Endodermal cell (in vitro differentiated cells): ENCODE results near the gene PPIL4. TPM values are rescaled to one million over a fixed set of nuclear protein-coding genes. Genes with fewer than 3 reads are reported as not detected.

Experiments used
- DNase-seq: peaks from one replicate; pipeline ENCODE4 v3.0.0-alpha.2; 2017
- H3K27ac ChIP-seq: 2 replicates; pipeline ENCODE4 v1.5.1; 2013; ENCODE audit warnings: mild to moderate bottlenecking, low read depth, low read length, moderate library complexity
- H3K27me3 ChIP-seq: 2 replicates; pipeline ENCODE4 v1.6.1; 2013; ENCODE audit warnings: mild to moderate bottlenecking, low read length, moderate library complexity; ENCODE audit not compliant: insufficient read depth, control insufficient read depth, poor library complexity, severe bottlenecking
- H3K36me3 ChIP-seq: 2 replicates; pipeline ENCODE4 v1.7.0; 2013; ENCODE audit warnings: mild to moderate bottlenecking, low read length, moderate library complexity; ENCODE audit not compliant: control insufficient read depth, insufficient read depth
- H3K4me1 ChIP-seq: one replicate; pipeline ENCODE4 v1.7.0; 2013; ENCODE audit warnings: low read length; ENCODE audit not compliant: control insufficient read depth, insufficient read depth
- H3K4me3 ChIP-seq: 2 replicates; pipeline ENCODE4 v1.5.1; 2013; ENCODE audit warnings: mild to moderate bottlenecking, low read length, moderate library complexity
- H3K9ac ChIP-seq: 2 replicates; pipeline ENCODE4 v1.6.1; 2013; ENCODE audit warnings: mild to moderate bottlenecking, low read length, moderate library complexity; ENCODE audit not compliant: poor library complexity, severe bottlenecking; ENCODE audit errors: extremely low read depth
- H3K9me3 ChIP-seq: 2 replicates; pipeline ENCODE4 v1.6.1; 2013; ENCODE audit warnings: mild to moderate bottlenecking, low read length, moderate library complexity; ENCODE audit not compliant: control insufficient read depth
- H3K27ac Mint-ChIP-seq: 2 replicates; pipeline ENCODE4 v1.8.0; 2020; ENCODE audit warnings: mixed read lengths
- H3K27me3 Mint-ChIP-seq: 2 replicates; pipeline ENCODE4 v1.8.0; 2021; ENCODE audit warnings: mild to moderate bottlenecking, mixed read lengths; ENCODE audit not compliant: insufficient read depth
- H3K36me3 Mint-ChIP-seq: 2 replicates; pipeline ENCODE4 v1.8.0; 2020; ENCODE audit warnings: low read depth, mixed read lengths
- H3K4me1 Mint-ChIP-seq: 2 replicates; pipeline ENCODE4 v1.8.0; 2020; ENCODE audit warnings: mixed read lengths
- H3K4me3 Mint-ChIP-seq: 2 replicates; pipeline ENCODE4 v1.8.0; 2020; ENCODE audit warnings: mild to moderate bottlenecking, moderate library complexity, mixed read lengths
- H3K9me3 Mint-ChIP-seq: 2 replicates; pipeline ENCODE4 v1.8.0; 2020; ENCODE audit warnings: mild to moderate bottlenecking, mixed read lengths
- CTCF ChIP-seq: fragments of 200-600 bp; sonication (generic); conservative IDR thresholded peaks from 2 replicates; pipeline ENCODE4 v1.5.0; 2021; ENCODE audit warnings: antibody characterized with exemption, mild to moderate bottlenecking
- WGBS, 2 experiments: methylation state at CpG; one replicate each; pipeline versions ENCODE4 v1.1.5 to v1.1.7; 2013; ENCODE audit warnings: missing lambda C conversion rate in 2 of 2, mixed read lengths in 1 of 2; ENCODE audit not compliant: insufficient coverage in 1 of 2, insufficient read length in 1 of 2; 5-methylcytosine and 5-hydroxymethylcytosine counted together
- total RNA-seq, 2 donors: library from RNA; stranded (reverse); fragmentation: NEBNext Ultra II Directional in 1 of 2; extraction: Animal tissue kit (Norgen Biotek cat#: 25700) in 1 of 2; gene quantifications; 2 replicates in 1 of 2; 3 replicates in 1 of 2; pipeline ENCODE4 v1.2.1, GENCODE V29; 2021

The PPIL4 gene
- total RNA-seq, 2 donors from 2014 or later = 35.8 to 41.7 TPM

- Histone ChIP-seq H3K36me3 (no peaks in the 10 kb centered on the region), H3K9me3 (no peaks in the 10 kb centered on the region), H3K4me1 (no peaks in the 10 kb centered on the region), H3K4me3 (no peak overlapping the region), H3K9ac (no peak overlapping the region), H3K27me3 (no peaks in the 10 kb centered on the region), H3K27ac (no peak overlapping the region)
- Mint-ChIP-seq H3K4me1 (peaks cover 12% of the 10 kb centered on the region), H3K4me3 (no peak overlapping the region), H3K36me3 (no peaks in the 10 kb centered on the region), H3K9me3 (no peaks in the 10 kb centered on the region), H3K27ac (no peak overlapping the region), H3K27me3 (no peaks in the 10 kb centered on the region)
- 90 to 92% methylated on average over 9 to 11 of the region's 11 CpGs for WGBS, 2 experiments
- DNase-seq = no peak
- TF ChIP-seq CTCF = no peak
Observed at GRCh38 chr6:149483849-149484655, 61.8 kb downstream of the PPIL4 start.

GRCh38 chr6:149483334-149483725 is 62.5 kb downstream of the PPIL4 start:
- no peaks in the 10 kb centered on the region for H3K27me3 Mint-ChIP-seq
- Histone ChIP-seq H3K4me3 (no peak overlapping the region), H3K36me3 (no peaks in the 10 kb centered on the region), H3K27me3 (no peaks in the 10 kb centered on the region), H3K27ac (no peak overlapping the region), H3K9me3 (no peaks in the 10 kb centered on the region), H3K4me1 (no peaks in the 10 kb centered on the region), H3K9ac (no peak overlapping the region)
- DNase-seq = no peak
- H3K27ac Mint-ChIP-seq = no peak overlapping the region
- TF ChIP-seq CTCF = no peak
- no peak overlapping the region for H3K4me3 Mint-ChIP-seq
- 92 to 93% methylated on average over 2 to 3 of the region's 3 CpGs for WGBS, 2 experiments
- no peaks in the 10 kb centered on the region for H3K9me3 Mint-ChIP-seq
- H3K36me3 Mint-ChIP-seq = no peaks in the 10 kb centered on the region
- H3K4me1 Mint-ChIP-seq = peaks cover 12% of the 10 kb centered on the region

GRCh38 chr6:149482545-149483333 is 63.1 kb downstream of the PPIL4 start:
- Mint-ChIP-seq H3K27ac (peak overlapping the region; percentile 28), H3K36me3 (no peaks in the 10 kb centered on the region), H3K9me3 (no peaks in the 10 kb centered on the region), H3K4me3 (no peak overlapping the region), H3K27me3 (no peaks in the 10 kb centered on the region), H3K4me1 (peaks cover 12% of the 10 kb centered on the region)
- H3K9me3 ChIP-seq = no peaks in the 10 kb centered on the region
- H3K4me1 ChIP-seq = no peaks in the 10 kb centered on the region
- H3K4me3 ChIP-seq = no peak overlapping the region
- H3K27me3 ChIP-seq = no peaks in the 10 kb centered on the region
- H3K27ac ChIP-seq = peak overlapping the region; percentile 7
- no peak for DNase-seq
- H3K9ac ChIP-seq = no peak overlapping the region
- 88 to 100% methylated on average over 2 to 14 of the region's 14 CpGs for WGBS, 2 experiments
- H3K36me3 ChIP-seq = no peaks in the 10 kb centered on the region
- TF ChIP-seq CTCF = no peak
